ENCODE results near the gene UBE2S.
"Not testable (repeated sequence)": the region's sequence is repeated elsewhere in the genome, so short reads cannot be mapped to it uniquely, and the experiment has no call there.

UBE2S gene

DNA sequence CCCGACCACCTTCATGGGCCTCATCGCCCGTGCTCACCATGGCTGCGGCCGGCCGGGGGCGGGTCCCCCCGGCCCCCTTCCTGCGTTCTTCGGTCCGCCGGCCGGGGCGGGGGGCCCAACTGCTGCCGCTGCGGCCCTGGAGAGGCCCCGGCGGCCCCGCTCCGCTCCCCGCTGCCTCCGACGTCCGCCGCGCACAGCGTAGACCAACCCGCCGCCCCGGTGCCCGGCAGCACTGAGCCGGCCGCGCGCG, at the start of gene UBE2S:
TSS of gene UBE2S (minus strand) at position 239 of the 250 bp plus-strand sequence. CDS start at position 40, 199 bp downstream.
- peak within 1 kb of the TSS; percentile 100 for H3K27ac ChIP-seq
- peaks cover 25 to 26% of the 10 kb centered on the region in 2 experiments for H3K4me1 ChIP-seq (ENCODE audit: control insufficient read depth in 1 of 2, insufficient read depth in 1 of 2, low read depth in 1 of 2, low read length in 1 of 2)
- peaks cover 18% of the 10 kb centered on the region for H3K36me3 ChIP-seq
- not testable (repeated sequence) for H3K9me3 ChIP-seq, H3K27me3 ChIP-seq
- H3K4me3 ChIP-seq (ENCODE audit: low read depth in 1 of 2, low read length in 1 of 2) = peak within 1 kb of the TSS; percentile 76 to 89

DNA sequence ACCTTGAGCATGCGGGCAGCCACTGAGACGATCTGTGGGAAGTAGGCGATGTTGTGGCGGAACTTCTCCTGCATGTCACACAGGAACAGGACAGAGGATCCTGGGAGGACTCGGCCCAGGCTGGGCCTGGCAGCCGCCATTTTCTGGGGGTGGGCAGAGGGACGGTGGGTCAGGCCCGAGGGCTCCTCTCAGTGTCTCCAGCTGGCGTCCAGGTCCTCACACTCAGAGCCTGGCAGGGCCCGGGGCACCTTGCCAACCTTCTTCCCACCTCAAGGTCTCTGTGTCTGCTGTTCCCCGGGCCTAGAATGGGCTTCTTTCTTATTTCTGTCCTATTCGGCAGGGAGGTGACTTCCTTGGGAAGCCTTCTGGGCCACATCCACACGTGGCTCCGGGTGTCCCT, 48.8 kb upstream of the UBE2S start:
- H3K27ac ChIP-seq = no peak overlapping the region
- peaks cover 3 to 5% of the 10 kb centered on the region in 2 experiments for H3K4me1 ChIP-seq (ENCODE audit: control insufficient read depth in 1 of 2, insufficient read depth in 1 of 2, low read depth in 1 of 2, low read length in 1 of 2)
- no peak overlapping the region for H3K4me3 ChIP-seq (ENCODE audit: low read depth in 1 of 2, low read length in 1 of 2)
- H3K36me3 ChIP-seq = no peaks in the 10 kb centered on the region
- peaks cover 29% of the 10 kb centered on the region for H3K27me3 ChIP-seq
- TF ChIP-seq, protein P1, sequence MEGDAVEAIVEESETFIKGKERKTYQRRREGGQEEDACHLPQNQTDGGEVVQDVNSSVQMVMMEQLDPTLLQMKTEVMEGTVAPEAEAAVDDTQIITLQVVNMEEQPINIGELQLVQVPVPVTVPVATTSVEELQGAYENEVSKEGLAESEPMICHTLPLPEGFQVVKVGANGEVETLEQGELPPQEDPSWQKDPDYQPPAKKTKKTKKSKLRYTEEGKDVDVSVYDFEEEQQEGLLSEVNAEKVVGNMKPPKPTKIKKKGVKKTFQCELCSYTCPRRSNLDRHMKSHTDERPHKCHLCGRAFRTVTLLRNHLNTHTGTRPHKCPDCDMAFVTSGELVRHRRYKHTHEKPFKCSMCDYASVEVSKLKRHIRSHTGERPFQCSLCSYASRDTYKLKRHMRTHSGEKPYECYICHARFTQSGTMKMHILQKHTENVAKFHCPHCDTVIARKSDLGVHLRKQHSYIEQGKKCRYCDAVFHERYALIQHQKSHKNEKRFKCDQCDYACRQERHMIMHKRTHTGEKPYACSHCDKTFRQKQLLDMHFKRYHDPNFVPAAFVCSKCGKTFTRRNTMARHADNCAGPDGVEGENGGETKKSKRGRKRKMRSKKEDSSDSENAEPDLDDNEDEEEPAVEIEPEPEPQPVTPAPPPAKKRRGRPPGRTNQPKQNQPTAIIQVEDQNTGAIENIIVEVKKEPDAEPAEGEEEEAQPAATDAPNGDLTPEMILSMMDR (IDR thresholded peaks at IDR 0.05) = no peak
- no peaks in the 10 kb centered on the region for H3K9me3 ChIP-seq

DNA sequence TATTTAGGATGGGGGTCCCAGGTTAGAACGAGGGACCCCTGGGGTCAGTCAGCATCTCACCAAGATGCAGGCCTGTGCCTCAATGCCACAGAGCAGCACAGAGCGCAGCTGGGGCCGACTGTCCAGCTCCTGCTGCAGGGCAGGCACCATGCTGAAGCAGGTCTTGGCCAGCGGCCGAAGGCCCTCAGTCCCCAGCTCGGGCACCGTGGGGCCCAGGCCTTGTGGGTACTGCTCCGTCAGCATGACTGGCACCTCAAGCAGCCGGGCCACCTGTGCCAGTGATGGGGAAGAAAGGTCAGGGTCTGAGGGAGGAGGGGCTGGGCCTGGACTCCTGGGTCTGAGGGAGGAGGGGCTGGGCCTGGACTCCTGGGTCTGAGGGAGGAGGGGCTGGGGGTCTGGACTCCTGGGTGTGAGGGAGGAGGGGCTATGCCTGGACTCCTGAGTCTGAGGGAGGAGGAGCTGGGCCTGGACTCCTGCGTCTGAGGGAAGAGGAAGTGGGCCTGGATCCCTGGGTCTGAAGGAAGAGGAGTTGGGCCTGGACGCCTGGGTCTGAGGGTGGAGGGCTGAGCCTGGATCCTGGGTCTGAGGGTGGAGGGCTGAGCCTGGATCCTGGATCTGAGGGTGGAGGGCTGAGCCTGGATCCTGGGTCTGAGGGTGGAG, 48.1 kb upstream of the UBE2S start:
- Histone ChIP-seq H3K4me1 (ENCODE audit: control insufficient read depth in 1 of 2, insufficient read depth in 1 of 2, low read depth in 1 of 2, low read length in 1 of 2) (no peaks in the 10 kb centered on the region), H3K9me3 (no peaks in the 10 kb centered on the region), H3K4me3 (ENCODE audit: low read depth in 1 of 2, low read length in 1 of 2) (no peak overlapping the region), H3K27me3 (peaks cover 36% of the 10 kb centered on the region), H3K36me3 (no peaks in the 10 kb centered on the region), H3K27ac (no peak overlapping the region)
- TF ChIP-seq, protein P1 (IDR thresholded peaks at IDR 0.05) = no peak

DNA sequence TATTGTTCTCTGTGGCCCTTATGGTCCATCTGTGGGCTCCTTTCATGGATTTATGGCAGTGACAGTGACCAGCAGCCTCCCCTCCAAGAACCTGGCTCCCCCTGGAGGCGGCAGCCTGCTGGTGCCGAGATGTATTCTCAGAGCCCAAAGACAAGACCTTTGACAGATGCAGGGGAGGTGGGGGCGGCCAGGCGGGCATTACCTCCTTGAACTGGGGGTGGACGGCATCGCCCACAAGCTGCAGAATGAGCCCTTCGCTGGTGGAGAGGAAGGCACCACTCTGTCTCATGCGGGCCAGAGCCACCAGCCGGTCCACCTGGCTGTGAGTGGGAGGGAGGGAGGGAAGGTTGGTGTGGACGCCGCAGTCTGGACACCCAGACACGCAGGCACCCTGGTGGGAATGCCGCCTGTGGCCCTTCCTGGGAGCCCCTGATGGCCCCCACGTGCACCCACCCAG, 47.2 kb upstream of the UBE2S start:
- peaks cover 43% of the 10 kb centered on the region for H3K27me3 ChIP-seq
- H3K9me3 ChIP-seq = no peaks in the 10 kb centered on the region
- no peaks in the 10 kb centered on the region for H3K4me1 ChIP-seq (ENCODE audit: control insufficient read depth in 1 of 2, insufficient read depth in 1 of 2, low read depth in 1 of 2, low read length in 1 of 2)
- TF ChIP-seq, protein P1 (IDR thresholded peaks at IDR 0.05) = peak; percentile 25
- no peak overlapping the region for H3K4me3 ChIP-seq (ENCODE audit: low read depth in 1 of 2, low read length in 1 of 2)
- no peak overlapping the region for H3K27ac ChIP-seq
- H3K36me3 ChIP-seq = no peaks in the 10 kb centered on the region

- H3K4me3 ChIP-seq (ENCODE audit: low read depth in 1 of 2, low read length in 1 of 2) = no peak overlapping the region
- peaks cover 53% of the 10 kb centered on the region for H3K27me3 ChIP-seq
- no peaks in the 10 kb centered on the region for H3K36me3 ChIP-seq
- TF ChIP-seq, protein P1 (IDR thresholded peaks at IDR 0.05) = no peak
- no peaks in the 10 kb centered on the region for H3K4me1 ChIP-seq (ENCODE audit: control insufficient read depth in 1 of 2, insufficient read depth in 1 of 2, low read depth in 1 of 2, low read length in 1 of 2)
- H3K27ac ChIP-seq = no peak overlapping the region
- no peaks in the 10 kb centered on the region for H3K9me3 ChIP-seq
Measured at GRCh38 chr19:55453511-55454260, 46.1 kb upstream of the UBE2S start.

DNA sequence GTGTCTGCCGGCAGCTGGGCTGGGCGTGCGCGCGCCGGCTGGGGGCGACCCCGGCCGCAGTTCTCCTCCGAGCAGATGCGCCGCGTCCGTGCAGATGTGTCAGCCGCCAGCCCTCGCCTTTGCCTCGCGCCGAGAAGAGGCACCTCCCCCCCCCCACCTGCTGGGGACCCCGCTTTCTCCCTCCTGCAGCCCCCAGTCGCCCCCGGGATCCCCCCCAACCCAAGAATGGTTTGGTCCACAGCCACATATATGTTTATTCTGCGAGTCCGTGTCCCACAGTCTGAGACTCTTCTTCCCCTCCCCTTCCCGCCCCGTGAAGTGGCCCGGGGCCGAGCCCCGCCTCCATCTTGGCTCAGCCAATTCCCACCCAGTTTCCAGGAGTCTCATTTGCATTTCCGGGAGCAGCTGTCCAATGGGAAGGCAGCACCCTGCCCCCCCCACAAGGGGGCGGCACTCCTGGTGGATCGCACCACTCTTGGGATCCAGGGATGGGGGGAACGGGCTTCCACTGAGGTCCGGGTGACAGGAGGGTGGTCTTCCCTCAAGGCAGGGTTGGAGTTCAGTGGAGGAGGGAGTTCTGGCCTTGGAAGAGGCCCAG, 45.3 kb upstream of the UBE2S start:
- no peaks in the 10 kb centered on the region for H3K36me3 ChIP-seq
- H3K4me3 ChIP-seq (ENCODE audit: low read depth in 1 of 2, low read length in 1 of 2) = no peak overlapping the region
- H3K27ac ChIP-seq = no peak overlapping the region
- H3K9me3 ChIP-seq = no peaks in the 10 kb centered on the region
- TF ChIP-seq, protein P1 (IDR thresholded peaks at IDR 0.05) = no peak
- H3K4me1 ChIP-seq (ENCODE audit: control insufficient read depth in 1 of 2, insufficient read depth in 1 of 2, low read depth in 1 of 2, low read length in 1 of 2) = no peaks in the 10 kb centered on the region
- H3K27me3 ChIP-seq = peaks cover 60% of the 10 kb centered on the region

All from neutrophil (primary cell).